ENCODE measurements around the gene ATP9B.

DNA sequence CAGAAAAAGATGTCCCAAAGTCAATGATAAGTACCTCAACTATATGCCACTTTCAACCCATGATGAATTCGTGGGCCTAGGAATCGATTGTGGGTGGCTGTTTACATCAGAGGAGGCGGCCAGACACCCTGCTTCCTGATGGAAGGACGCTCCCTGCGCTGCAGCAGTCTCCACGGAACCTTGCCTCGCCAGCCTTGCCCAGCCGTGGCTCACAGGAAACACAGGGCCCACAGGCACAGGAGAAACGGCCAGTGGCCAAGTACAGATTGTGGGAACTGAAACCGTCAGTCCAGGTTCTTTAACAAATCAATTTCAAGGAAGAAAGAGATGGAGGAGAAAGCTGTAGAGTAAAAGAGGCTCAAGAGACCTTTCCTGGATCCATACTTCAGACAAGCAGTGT lies 225.0 kb downstream of the ATP9B start:
- TF ChIP-seq POLR2A (IDR thresholded peaks at IDR 0.05): no peak
- TF ChIP-seq, protein P1, sequence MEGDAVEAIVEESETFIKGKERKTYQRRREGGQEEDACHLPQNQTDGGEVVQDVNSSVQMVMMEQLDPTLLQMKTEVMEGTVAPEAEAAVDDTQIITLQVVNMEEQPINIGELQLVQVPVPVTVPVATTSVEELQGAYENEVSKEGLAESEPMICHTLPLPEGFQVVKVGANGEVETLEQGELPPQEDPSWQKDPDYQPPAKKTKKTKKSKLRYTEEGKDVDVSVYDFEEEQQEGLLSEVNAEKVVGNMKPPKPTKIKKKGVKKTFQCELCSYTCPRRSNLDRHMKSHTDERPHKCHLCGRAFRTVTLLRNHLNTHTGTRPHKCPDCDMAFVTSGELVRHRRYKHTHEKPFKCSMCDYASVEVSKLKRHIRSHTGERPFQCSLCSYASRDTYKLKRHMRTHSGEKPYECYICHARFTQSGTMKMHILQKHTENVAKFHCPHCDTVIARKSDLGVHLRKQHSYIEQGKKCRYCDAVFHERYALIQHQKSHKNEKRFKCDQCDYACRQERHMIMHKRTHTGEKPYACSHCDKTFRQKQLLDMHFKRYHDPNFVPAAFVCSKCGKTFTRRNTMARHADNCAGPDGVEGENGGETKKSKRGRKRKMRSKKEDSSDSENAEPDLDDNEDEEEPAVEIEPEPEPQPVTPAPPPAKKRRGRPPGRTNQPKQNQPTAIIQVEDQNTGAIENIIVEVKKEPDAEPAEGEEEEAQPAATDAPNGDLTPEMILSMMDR (IDR thresholded peaks at IDR 0.05): no peak
